Adrenal gland (tissue), 12 donors: ENCODE measurements around the gene HOXD9. TPM values are rescaled to one million over a fixed set of nuclear protein-coding genes. Genes with fewer than 3 reads are reported as not detected.

Experiments
- DNase-seq, 7 donors: peaks; one replicate each; pipeline ENCODE4 v3.0.0-alpha.2; 2019 to 2020
- H3K27ac ChIP-seq, 5 donors: fragments of 200-600 bp; sonication (generic) in 4 of 5; 1 replicate in 3 of 5; 2 replicates in 2 of 5; pipeline versions ENCODE4 v1.5.1 to v1.8.0; 2016 to 2020; ENCODE audit warnings: mild to moderate bottlenecking in 1 of 5
- H3K27me3 ChIP-seq: fragments of 200-600 bp; 2 replicates; pipeline ENCODE4 v1.8.0; 2021
- H3K36me3 ChIP-seq, 2 donors: fragments of 200-600 bp; replicated peaks in 1 of 2; 1 replicate in 1 of 2; 2 replicates in 1 of 2; pipeline versions ENCODE4 v1.5.1 to v1.8.0; 2018 to 2022
- H3K4me1 ChIP-seq, 2 donors: fragments of 200-600 bp; replicated peaks in 1 of 2; 1 replicate in 1 of 2; 2 replicates in 1 of 2; pipeline versions ENCODE4 v1.5.1 to v1.8.0; 2018 to 2021
- H3K4me3 ChIP-seq, 4 donors: fragments of 200-600 bp; sonication (generic) in 3 of 4; one replicate each; pipeline ENCODE4 v1.5.1; 2016 to 2018
- H3K9me3 ChIP-seq, 3 donors: fragments of 200-600 bp; sonication (generic) in 1 of 3; replicated peaks in 1 of 3; 1 replicate in 2 of 3; 2 replicates in 1 of 3; pipeline versions ENCODE4 v1.5.1 to v1.8.0; 2016 to 2021
- POLR2A ChIP-seq, 2 donors: fragments of 450-650 bp; IDR thresholded peaks; one replicate each; pipeline ENCODE4 v1.6.1; 2017; ENCODE audit warnings: antibody characterized with exemption in 2 of 2, mild to moderate bottlenecking in 2 of 2, moderate library complexity in 1 of 2
- WGBS, 4 donors: extraction: QIAGEN DNeasy Blood & Tissue Kit in 2 of 4; methylation state at CpG; one replicate each; pipeline versions ENCODE4 v1.1.5 to v1.1.7; 2013 to 2017; 5-methylcytosine and 5-hydroxymethylcytosine counted together
- intact Hi-C, 2 donors: fragments of 100-400 bp; cut with DNase I; formaldehyde crosslinking; loops; one replicate each; pipeline versions ENCODE4 v1.14.1 to v1.15.0; 2022 to 2023
- polyA plus RNA-seq, 3 donors: library from polyadenylated mRNA; stranded (reverse); fragments of 200-250 nt in 2 of 3; fragments of 350-450 nt in 1 of 3; fragmentation: Illumina TruSeq in 1 of 3; extraction: RNeasy Lipid Tissue Mini Kit (QIAGEN cat#74804) in 1 of 3; gene quantifications; one replicate each; pipeline ENCODE4 v1.2.3, GENCODE V29; 2013 to 2014
- total RNA-seq, 9 donors: library from RNA; depleted of rRNA in 4 of 9; stranded (reverse); fragments of >200 nt in 4 of 9; fragments of 120-200 nt in 1 of 9; fragmentation: NEBNext Ultra II Directional in 1 of 9; extraction: Animal tissue kit (Norgen Biotek cat#: 25700) in 1 of 9; gene quantifications; one replicate each; pipeline versions ENCODE4 v1.1.0 to v1.2.4, GENCODE V29; 2013 to 2023
- TF ChIP-seq, protein P1 (sequence below), 6 experiments: fragments of 450-650 bp in 4 of 6; fragments of 200-600 bp in 2 of 6; sonication (generic) in 1 of 6; IDR thresholded peaks; 1 replicate in 5 of 6; 2 replicates in 1 of 6; pipeline versions ENCODE4 v1.5.1 to v1.8.0; 2016 to 2021; ENCODE audit warnings: antibody characterized with exemption in 6 of 6, mild to moderate bottlenecking in 2 of 6, moderate library complexity in 1 of 6
- donor health status: healthy with polysubstance abuse.
- donor health status: Bipolar disorder and iron deficiency.
- donor health status: DM: yes; HTN: yes; CAD: no.
- donor health status: DM: no; HTN: no; CAD: no.
- donor health status: DM: no; HTN: no; CAD: no.
- donor health status: DM: yes; HTN: yes; CAD: no.

The HOXD9 gene
- total and polyA plus RNA-seq, 12 donors, result 2.4 to 35.6 (median 7.5) TPM

DNA sequence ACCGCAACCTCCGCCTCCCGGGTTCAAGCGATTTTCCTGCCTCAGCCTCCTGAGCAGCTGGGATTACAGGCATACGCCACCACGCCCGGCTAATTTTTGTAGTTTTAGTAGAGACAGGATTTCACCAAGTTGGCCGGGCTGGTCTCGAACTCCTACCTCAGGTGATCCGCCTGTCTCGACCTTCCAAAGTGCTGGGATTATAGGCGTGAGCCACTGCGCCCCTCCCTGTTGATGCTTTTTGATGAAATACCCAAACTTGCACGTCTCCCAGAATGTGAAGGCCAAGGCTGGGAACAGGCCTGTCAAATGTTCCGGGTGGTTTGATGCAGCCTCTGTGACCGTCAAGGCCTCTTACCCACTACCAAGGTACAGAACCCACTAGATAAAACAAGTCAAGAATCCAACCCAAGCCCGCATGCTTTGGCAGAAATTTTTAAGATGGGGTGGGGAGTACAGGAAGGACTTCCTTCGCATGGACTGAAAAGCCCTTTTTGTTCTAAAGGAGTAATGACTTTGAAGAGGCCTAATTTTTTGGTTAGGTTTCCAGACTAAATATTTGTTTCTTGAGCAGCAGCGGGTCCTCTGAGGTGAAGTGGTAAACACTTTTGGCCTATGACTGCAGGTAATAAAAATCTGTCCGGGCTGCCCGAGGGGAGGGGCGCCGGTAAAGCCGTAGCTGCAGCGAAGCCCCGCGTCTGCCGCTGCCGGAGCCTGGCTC lies 35.0 kb upstream of the HOXD9 start:
- no peaks in the 10 kb centered on the region for H3K9me3 ChIP-seq
- H3K36me3 ChIP-seq, result no peaks in the 10 kb centered on the region
- H3K27me3 ChIP-seq, result peaks cover 96% of the 10 kb centered on the region
- TF ChIP-seq POLR2A (IDR thresholded peaks at IDR 0.05), result no peak
- TF ChIP-seq, protein P1, sequence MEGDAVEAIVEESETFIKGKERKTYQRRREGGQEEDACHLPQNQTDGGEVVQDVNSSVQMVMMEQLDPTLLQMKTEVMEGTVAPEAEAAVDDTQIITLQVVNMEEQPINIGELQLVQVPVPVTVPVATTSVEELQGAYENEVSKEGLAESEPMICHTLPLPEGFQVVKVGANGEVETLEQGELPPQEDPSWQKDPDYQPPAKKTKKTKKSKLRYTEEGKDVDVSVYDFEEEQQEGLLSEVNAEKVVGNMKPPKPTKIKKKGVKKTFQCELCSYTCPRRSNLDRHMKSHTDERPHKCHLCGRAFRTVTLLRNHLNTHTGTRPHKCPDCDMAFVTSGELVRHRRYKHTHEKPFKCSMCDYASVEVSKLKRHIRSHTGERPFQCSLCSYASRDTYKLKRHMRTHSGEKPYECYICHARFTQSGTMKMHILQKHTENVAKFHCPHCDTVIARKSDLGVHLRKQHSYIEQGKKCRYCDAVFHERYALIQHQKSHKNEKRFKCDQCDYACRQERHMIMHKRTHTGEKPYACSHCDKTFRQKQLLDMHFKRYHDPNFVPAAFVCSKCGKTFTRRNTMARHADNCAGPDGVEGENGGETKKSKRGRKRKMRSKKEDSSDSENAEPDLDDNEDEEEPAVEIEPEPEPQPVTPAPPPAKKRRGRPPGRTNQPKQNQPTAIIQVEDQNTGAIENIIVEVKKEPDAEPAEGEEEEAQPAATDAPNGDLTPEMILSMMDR (IDR thresholded peaks at IDR 0.05), result no peak
- H3K4me3 ChIP-seq, result peak overlapping the region in 1 of 4 donors; percentile 7
- DNase-seq, result peak in 1 of 7 donors; percentile 35
- peaks cover 4 to 10% of the 10 kb centered on the region in 2 donors for H3K4me1 ChIP-seq
- WGBS, 4 donors, result 28 to 37% (median 32%) methylated on average over 25 to 29 of the region's 29 CpGs
- intact Hi-C loops, result loop anchor here in 1 of 2 donors (10.0 kb wide), 1 partner anchor 403 kb away; no protein-coding TSS in a partner anchor
- H3K27ac ChIP-seq, result no peak overlapping the region

DNA sequence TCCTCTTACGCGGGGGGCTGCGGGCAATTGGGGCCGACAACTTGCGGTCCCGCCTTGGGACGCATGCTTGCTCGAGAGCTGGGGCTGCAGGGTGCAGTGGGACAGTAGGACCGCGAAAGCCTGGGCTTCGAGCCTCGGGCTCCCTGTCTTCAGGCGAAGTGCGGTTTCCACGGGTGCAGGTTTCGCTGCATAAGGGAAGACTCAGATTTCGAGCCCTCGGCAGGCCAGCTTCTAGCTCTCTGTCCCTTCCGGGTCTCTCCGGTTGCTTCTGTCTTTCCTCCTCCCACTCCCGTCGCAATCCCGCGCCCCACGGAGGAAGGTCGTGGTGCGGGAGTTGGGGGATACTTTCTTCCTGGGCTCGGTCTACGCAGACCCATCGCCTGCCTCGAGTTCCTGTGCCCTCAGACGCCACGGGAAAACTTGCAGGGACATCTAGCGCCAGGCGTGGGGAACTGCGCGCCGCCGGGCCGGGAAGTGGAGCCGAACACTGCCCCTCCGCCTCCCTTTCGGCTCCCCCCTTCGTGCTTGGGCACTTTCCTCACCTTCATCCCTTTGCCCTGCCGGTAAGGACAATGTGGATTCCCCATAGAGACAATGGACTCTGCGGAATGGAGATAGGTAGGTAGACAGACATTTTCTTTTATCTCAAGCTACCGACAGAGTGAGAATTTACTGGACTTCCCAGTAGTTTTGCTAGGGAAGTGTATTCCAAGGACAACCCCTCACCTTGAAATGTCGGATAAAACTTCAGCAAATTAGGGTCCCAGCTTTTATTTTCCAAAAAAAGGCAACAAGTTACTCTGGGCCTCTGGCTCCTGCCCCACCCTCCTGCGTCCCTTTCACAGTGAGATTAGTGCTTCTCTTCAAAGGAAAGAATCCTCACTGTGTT lies 34.2 kb upstream of the HOXD9 start:
- Histone ChIP-seq H3K9me3 (no peaks in the 10 kb centered on the region), H3K4me1 (peaks cover 4 to 17% of the 10 kb centered on the region in 2 donors), H3K27ac (no peak overlapping the region), H3K36me3 (no peaks in the 10 kb centered on the region), H3K27me3 (peaks cover 96% of the 10 kb centered on the region), H3K4me3 (peak overlapping the region in 1 of 4 donors; percentile 7)
- WGBS, 4 donors, result 3 to 7% (median 5%) methylated on average over 21 to 49 of the region's 49 CpGs
- TF ChIP-seq, protein P1 (IDR thresholded peaks at IDR 0.05), result peak; percentile 40 to 71 (median 62)
- TF ChIP-seq POLR2A (IDR thresholded peaks at IDR 0.05), result no peak
- peak; percentile 33 to 68 (median 55) for DNase-seq
- intact Hi-C loops, result loop anchor here in 1 of 2 donors (10.0 kb wide), 1 partner anchor 403 kb away; no protein-coding TSS in a partner anchor

DNA sequence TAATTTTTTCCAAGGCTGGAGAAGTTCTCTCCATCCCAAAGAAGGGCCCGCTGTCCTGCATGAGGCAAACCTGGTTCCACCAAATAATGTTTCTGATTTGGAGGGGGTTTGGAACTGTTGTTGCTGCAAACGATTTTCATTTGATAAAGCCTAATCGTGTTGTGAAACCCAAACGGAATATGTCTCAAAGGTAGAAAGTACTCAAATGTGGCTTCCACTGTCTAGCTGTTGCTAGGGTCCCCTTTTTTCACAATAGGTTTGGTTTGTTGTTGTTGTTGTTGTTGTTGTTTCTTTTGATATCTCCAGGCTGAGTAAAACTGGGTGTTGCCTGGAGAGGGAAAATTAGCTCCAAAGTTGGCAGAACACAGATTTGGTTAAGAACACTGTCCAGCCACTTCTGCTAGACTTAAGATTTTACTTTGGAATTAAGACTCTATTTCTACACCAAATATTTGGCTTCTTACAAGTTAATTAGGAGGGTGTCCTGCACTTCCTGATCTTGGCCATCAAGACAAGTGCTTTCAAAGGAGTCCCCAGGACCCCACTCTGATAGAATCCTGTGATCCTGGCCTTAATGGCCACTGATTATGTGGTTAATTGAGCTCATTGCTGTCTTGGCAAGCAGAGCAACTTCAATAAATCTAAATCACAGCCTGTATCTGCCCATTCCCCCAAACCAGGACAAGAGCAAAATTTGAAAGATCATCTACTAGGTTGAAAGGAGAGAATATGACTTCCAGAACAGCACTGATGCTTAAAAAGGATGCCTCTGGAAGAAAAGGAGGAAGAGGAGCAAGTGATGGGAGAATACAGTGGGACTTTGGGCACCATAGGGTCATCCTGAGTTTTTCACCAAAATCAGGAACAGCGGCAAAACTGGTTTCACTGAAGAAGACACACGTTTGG lies 33.3 kb upstream of the HOXD9 start:
- no peak for DNase-seq
- no peaks in the 10 kb centered on the region for H3K36me3 ChIP-seq
- peaks cover 4 to 17% of the 10 kb centered on the region in 2 donors for H3K4me1 ChIP-seq
- WGBS, 4 donors, result 10 to 17% (median 11%) methylated on average over 6 of the region's 6 CpGs
- H3K27ac ChIP-seq, result no peak overlapping the region
- H3K9me3 ChIP-seq, result no peaks in the 10 kb centered on the region
- peaks cover 95% of the 10 kb centered on the region for H3K27me3 ChIP-seq
- no peak overlapping the region for H3K4me3 ChIP-seq
- intact Hi-C loops, result loop anchor here in 1 of 2 donors (10.0 kb wide), 1 partner anchor 404 kb away; no protein-coding TSS in a partner anchor
- no peak for TF ChIP-seq POLR2A (IDR thresholded peaks at IDR 0.05)
- TF ChIP-seq, protein P1 (IDR thresholded peaks at IDR 0.05), result no peak
